IPS-NIHi7 (cell line): ENCODE data around the gene FAM234A.
A peak's percentile ranks its signal among the peaks of the same experiment; 100 is the strongest.
"Not testable (repeated sequence)": the region's sequence is repeated elsewhere in the genome, so short reads cannot be mapped to it uniquely, and the experiment has no call there.

ENCODE experiments used
- DNase-seq: peaks from one replicate; pipeline ENCODE4 v3.0.0; 2012; ENCODE audit warnings: mixed read lengths; ENCODE audit errors: extremely low spot score

Gene FAM234A

GRCh38 chr16:230351-230750, 4.3 kb upstream of the FAM234A start:
- not testable (repeated sequence) for DNase-seq

- no peak for DNase-seq
Observed at GRCh38 chr16:230949-231348, 3.7 kb upstream of the FAM234A start.

GRCh38 chr16:239948-240277, 5.3 kb downstream of the FAM234A start:
- no peak for DNase-seq

GRCh38 chr16:240559-240958, 5.9 kb downstream of the FAM234A start:
- DNase-seq: no peak

GRCh38 chr16:242281-242680, 7.7 kb downstream of the FAM234A start:
- no peak for DNase-seq

GRCh38 chr16:243348-243747, 8.7 kb downstream of the FAM234A start:
- DNase-seq: no peak

GRCh38 chr16:245105-245504, 10.5 kb downstream of the FAM234A start:
- DNase-seq: no peak

- no peak for DNase-seq
Observed at GRCh38 chr16:247027-247426, 12.4 kb downstream of the FAM234A start.

GRCh38 chr16:249431-249830, 14.8 kb downstream of the FAM234A start:
- DNase-seq: peak; percentile 5

- no peak for DNase-seq
Observed at GRCh38 chr16:252366-253337, 18.0 kb downstream of the FAM234A start.

- DNase-seq: no peak
Observed at GRCh38 chr16:253833-254232, 19.2 kb downstream of the FAM234A start.

- no peak for DNase-seq
Observed at GRCh38 chr16:254461-254860, 19.8 kb downstream of the FAM234A start.

GRCh38 chr16:255183-255582, 20.6 kb downstream of the FAM234A start:
- no peak for DNase-seq

GRCh38 chr16:258091-258490, 23.5 kb downstream of the FAM234A start:
- DNase-seq: not testable (repeated sequence)

GRCh38 chr16:259226-259625, 24.6 kb downstream of the FAM234A start:
- no peak for DNase-seq

GRCh38 chr16:259814-260253, 25.2 kb downstream of the FAM234A start:
- DNase-seq: no peak

GRCh38 chr16:260326-260725, 25.7 kb downstream of the FAM234A start:
- DNase-seq: no peak

- no peak for DNase-seq
Observed at GRCh38 chr16:261031-261691, 26.5 kb downstream of the FAM234A start.

- no peak for DNase-seq
Observed at GRCh38 chr16:262121-262745, 27.6 kb downstream of the FAM234A start.

- no peak for DNase-seq
Observed at GRCh38 chr16:263182-263774, 28.7 kb downstream of the FAM234A start.

GRCh38 chr16:263944-264343, 29.3 kb downstream of the FAM234A start:
- DNase-seq: no peak

GRCh38 chr16:264440-264951, 29.9 kb downstream of the FAM234A start:
- no peak for DNase-seq
